Stimulated activated CD4-positive, alpha-beta T cell treated with anti-CD3 and anti-CD28 coated beads, Interleukin-4, amount 100 ng/mL, for 24 hours (primary cell): ENCODE data around the gene STXBP5L.
"Not testable (repeated sequence)": the region's sequence is repeated elsewhere in the genome, so short reads cannot be mapped to it uniquely, and the experiment has no call there.

Source experiments
- DNase-seq: peaks from one replicate; pipeline ENCODE4 v3.0.0-alpha.2; 2020

The STXBP5L gene

DNA sequence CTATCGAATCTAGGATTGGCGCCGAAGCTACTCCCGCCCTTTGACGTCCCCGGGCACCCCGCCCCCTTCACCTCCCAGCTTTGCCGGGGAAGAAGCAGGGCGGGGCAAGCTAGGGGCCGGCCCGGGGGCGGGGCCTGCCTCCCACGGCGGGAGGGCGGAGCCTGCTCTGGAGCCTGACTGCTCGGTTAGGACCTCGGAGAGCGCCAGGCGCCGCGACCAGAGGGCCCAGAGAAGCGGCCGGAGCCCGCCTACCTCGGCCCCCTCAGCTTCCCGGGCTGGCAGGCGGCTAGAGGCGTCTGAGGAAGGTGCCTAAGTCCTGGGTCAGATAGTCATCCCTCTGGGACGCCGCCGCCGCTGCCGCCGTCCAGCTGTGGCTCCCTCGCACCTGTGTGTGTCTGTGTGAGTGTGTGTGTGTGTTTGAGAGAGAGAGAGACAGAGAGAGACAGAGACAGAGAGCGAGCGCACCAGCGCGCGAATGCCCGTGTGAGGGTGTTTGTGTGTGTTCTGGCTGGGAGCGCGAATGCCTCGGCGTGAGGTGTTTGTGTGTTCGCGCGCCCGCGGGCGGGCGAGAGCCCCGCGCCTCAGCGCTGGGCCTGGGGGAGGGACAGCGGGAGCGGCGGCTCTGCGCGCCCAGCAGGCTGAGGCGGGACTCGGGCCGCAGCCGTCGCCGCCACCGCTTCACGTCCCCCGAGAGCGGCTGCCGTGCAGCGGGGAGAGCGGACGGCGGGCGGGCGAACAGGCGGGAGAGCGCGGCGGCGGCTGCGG is at the start of gene STXBP5L:
Gene STXBP5L, plus strand, starts transcription at position 176 of the 765 bp plus-strand sequence. CDS start 1,374 bp downstream, outside the sequence.
- DNase-seq = peak; percentile 36

DNA sequence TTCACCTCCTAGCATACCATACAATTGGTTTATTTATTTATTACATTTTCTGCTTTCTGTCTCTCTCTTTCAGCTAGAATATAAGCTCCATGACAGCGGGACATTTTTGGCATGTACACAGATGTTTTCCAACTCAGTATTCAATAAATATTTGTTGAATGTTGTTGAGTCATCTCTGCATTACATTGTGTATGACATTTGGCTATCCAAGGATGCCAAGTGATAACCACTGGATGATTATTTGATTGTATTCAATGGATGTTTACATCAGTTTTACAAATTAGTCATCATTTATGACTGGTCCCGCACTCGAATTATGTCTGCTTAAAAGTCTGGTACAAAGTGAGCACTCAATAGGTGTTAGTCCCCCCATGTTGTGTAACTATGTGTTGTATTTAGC is 49.5 kb upstream of the STXBP5L start:
- DNase-seq = no peak

DNA sequence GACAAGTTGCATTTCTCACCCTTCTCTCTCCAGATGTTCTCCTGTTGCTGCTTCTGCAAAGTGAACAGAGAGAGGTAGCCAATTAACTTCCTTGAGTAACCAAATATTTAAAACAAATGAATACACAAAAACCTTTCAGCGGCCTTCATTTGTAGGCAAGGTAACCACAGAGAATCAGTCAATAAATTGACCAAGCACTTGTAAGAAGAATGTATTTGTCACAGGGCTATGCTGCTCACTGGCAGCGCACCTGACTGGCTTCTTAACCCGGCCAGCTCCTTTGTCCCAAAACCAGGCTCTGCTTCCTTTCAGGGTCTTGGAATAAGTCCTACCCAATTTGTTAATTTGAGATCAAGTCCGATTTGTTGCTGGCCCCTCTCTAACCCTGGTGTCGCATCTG is 43.5 kb upstream of the STXBP5L start:
- DNase-seq = no peak

DNA sequence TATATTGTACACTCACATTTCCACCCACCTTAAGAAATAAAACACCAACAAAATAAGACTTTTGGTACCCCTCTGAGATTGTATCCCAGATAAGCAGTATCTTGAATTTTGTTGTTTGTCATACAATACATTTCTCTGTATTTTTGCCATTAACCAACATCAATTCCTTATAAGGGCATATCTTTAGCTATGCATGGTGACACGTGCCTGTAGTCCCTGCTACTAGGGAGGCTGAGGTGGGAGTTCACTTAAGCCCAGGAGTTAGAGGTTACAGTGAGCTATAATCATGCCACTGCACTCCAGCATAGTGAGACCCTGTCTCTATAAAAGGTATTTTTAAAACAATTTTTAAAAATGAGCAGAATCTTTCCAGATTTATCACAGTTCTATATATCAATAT is 32.5 kb upstream of the STXBP5L start:
- no peak for DNase-seq

DNA sequence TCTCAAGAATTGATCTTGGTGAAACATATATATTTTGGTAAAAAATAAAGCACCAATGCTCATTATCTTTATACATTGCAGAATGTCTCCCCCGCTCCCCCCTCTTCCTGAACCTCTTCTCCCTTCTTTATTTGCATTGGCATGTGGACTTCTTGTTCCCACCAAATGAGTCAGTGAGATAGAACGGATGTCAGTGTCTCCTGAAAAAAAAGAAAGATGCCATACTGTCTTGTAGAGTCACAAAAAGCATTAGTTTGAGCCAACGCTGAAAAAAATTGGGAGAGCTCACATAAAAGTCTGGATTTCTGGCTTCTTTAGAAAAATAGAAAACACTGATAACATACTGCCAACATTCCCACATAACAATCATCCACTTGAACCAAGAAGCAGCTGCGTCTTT is 32.0 kb upstream of the STXBP5L start:
- no peak for DNase-seq

DNA sequence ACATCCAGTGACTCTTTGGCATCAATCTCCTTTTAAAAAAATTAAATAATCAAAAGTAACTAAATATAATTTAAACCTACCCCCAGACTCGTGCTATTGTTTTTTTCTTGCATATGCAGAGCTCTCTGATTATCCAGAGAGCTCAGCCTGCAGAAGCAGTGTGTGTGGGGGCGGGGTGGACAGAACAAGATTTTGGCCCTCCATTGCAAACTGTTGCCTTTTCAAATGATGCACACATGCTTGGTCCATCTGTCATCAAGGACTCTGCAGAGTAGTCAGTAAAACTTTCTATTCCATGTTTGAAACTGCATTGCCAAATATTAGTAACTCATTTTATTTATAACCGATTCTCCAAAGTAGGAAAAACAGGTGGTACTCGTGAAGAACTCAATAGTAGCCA is 28.6 kb upstream of the STXBP5L start:
- DNase-seq = no peak

DNA sequence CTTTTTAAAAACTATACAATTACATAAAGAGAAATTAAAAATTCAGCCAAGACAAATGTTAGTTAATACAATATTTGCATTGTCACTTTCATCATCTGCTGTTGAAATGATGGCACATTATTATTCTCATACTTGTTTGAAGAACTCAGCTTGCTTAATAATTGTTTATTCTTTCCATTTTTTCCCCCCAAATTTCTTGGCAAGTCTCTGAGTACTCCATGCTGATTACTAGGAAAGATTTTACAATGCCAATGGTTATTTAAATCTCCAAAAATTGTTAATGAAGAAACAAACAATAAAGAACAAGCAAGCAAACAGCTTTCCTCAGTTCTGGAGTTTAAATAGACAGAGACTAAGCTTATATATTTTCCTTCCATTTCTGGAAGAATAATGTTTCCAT is 15.1 kb upstream of the STXBP5L start:
- no peak for DNase-seq

DNA sequence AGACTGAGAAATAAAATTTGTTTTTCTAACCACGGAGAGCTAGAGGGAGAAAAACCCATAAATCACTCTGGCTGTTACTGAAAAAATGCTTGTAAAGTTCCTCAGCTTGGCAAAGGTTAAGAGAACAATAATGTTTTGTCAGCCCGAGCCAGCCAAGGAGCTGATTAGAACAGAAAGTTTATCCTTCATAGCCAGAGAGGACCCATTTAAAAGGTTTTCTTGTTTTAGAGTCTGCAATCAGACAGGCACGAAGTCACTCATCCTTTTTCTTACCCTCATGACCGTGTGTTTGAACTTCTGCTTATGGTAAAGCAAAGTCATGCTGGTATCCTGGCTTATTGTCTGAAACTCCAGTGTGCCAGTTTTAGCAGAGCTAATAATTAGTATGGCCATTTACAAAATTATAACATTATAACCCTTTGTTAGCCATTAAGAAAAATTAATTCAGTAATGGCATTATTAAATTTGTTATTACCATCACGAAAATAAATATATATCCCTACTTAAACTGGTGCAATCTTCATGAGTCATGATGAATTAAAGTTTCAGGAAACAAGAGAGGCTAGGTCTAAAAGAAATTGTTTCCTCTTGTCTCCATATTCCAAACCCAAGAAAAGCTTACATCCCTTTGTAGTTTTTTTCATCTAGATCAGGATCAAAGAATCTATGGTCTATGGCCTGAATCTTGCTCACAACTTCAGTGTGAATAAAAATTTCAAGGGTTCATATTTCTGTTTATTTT is 13.5 kb upstream of the STXBP5L start:
- no peak for DNase-seq

DNA sequence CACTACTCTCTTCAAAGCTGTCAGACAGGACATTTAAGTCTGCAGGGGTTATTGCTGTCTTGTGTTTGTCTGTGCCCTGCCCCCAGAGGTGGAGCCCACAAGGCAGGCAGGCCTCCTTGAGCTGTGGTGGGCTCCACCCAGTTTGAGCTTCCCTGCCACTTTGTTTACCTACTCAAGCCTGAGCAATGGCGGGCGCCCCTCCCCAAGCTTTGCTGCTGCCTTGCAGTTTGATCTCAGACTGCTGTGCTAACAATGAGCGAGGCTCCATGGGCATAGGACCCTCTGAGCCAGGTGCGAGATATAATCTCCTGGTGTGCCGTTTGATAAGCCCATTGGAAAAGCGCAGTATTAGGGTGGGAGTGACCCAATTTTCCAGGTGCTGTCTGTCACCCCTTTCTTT is 6.3 kb upstream of the STXBP5L start:
- not testable (repeated sequence) for DNase-seq

DNA sequence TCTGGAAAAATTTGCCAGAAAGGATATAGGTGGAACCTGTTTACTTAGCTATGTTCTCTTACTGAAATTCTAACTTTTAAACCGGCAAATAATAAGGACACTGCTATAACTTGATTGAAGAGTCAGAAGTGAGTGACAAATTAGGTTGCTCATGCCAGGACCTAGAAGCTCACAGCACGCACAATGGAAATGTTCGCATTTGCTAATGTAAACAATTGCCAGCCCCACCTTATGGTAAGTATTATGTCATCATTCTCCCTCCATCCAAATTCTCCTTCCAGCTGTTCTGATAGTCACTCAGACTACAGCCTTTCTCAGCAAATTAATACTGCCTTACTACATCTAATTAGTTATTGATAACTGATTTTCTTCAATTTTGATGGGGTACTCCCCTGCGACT is 4.8 kb upstream of the STXBP5L start:
- DNase-seq = no peak

DNA sequence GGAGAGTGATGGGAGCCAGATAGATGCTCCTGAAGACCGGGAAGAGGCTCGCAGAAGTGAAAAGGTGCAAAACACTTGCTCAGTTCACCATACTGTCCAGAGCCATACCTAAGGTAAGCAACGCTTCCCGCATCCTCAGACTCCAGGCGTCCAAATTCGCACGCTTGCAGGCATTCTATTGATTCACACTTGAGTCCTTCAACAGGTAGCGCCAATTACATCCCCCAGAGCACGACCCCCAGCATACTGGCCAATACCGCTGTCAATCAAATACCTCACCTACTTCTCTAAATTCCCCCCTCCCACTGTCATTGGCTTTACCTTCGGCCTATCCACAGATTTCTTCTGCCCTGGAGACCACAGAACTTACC is 361 bp upstream of the STXBP5L start:
- no peak for DNase-seq

DNA sequence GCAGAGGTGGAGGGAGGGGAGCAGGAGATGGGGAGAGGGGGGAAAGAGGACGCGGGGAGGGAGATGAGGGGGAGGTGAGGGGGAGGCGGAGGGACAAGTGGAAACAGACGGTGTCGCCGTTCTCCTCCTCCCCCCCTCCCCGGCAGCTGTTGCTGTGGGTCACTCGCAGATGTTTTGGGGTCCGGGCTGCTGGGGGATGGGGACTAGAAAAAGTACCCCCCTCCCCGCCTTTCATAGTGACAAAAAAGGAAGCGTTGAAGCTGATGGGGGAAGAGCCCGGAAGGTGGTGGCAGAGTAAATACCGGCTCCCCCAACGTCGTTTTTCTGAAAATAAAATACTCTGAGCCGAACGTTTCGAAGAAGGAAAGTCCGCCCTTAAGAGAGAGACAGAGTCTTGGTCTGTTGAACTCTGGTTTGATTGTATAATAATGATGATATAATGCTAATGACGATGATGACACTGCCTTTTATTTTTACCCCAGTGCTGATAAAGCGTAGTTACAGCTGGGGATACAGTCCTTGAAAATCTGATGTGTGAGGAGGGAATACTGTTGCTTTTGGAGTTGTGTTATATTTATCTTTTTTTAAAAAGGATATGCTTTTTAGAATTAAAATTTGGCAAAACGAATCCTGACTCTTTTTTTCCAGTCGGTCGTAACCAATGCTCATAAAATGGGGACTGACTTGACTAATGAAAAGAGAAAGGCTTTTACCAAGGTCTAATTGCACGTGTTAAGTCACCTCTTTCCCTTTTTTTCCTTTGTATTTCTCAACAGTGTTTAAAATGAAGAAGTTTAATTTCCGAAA is 993 bp downstream of the STXBP5L start:
- DNase-seq = no peak

DNA sequence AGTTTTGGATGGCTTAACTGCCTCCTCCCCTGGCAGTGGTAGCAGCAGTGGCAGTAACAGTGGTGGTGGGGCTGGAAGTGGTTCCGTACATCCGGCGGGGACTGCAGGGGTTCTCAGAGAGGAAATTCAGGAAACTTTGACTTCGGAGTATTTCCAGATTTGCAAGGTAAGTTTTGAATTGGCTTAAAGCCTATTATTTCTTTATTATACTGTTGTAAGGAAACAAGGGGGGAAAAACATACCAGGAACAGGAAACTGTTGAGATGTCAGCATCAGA is 1.5 kb downstream of the STXBP5L start:
- DNase-seq = no peak

DNA sequence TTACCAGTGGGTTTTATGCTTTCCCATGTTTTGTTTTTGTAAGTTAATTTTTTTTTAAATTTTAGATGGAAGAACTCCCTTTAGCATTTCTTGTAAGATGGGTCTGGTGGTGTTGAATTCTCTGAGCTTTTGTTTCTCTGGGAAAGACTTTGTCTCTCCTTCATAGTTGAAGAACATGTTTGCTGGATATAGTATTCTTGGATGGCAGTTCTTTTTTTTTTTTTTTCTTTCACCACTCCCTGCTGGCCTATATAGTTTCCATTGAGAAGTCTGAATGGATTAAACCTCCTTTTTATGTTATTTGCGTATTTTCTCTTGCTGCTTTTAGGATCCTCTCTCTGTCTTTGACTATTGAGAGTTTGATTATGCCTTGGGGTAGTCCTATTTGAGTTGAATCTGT is 18.1 kb downstream of the STXBP5L start:
- no peak for DNase-seq

DNA sequence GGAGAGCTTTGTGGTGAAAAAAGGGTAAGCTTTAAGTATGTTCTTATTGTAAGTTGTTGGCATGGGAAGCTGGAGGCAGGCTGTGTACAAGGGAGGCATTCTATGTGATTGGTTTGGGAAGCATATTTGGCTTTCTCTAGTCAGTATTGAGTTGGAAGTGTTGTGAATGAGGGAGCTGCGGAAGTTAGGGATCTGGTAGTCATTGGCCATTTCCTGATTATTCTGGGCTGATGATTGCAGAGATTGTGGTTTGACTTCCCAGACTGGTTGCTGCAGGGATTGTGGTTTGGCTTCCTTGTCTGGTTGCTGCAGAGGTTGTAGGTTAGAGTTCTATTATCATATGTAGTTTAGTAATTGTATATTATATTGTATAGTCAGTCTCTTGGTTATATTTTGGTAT is 21.0 kb downstream of the STXBP5L start:
- no peak for DNase-seq

DNA sequence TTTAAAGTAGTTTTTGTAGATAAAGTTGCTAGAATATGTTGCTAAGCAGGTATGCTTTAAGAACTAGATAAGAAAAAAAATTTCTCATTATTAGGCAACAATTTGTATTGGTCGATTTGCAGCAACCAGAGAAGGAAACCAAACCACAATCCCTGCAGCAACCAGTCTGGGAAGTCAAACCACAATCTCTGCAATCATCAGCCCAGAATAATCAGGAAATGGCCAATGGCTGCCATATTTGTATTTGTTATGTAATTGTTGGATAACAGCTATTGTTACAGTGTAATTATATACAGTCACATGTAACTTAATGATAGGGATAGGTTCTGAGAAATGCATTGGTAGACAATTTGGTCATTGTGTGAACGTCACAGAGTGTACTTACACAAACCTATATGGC is 23.6 kb downstream of the STXBP5L start:
- DNase-seq = no peak

DNA sequence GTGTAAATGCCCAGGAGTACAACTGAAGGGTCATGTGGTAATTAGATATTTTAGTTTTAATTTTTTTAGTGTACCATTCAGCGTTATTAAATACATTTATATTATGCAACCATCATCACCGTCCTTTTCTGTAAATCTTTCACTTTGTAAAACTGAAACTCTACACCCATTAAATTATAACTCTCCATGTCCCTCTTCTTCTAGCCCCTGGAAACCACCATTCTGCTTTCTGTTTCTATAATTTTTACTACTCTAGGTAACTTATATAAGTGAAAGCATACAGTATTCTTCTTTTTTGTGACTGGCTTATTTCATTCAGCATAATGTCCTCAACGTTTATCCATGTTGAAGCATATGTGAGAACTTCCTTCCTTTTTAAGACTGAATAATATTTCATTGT is 48.1 kb downstream of the STXBP5L start:
- DNase-seq = no peak

DNA sequence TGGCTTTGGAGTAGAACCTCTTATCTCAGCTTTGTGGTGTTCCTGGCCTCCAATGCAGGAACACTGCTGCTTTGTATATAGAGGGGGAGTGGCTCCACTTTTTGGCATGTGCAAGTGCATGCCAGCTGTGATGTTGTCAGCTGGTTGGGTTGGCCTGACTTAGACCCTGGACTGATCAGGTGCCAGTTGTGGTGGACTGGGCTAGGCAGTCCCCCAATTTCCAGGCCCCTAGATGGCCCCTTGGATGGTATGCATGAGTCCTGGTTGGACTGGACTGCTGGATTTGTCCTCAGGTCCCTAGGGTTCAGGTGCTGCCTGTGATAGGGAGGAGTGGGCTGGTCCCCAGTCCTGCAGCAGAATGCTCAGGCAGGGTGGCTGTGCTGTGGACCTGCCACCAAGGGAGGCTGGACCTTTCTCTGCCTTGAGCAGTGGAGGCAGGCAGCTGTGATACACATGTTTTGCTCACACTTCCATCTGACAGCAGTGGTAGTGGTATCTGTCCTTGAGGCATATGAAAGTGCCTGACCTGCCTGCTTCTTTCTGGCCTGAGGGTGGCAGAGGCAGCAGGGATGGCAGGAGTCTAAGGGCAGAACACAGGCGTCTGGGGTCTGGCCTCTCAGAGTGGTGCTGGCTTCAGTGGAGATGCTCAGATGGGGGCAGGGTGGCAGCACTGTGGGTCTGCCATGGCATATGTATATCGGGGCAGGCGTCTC is 74.8 kb downstream of the STXBP5L start:
- DNase-seq = no peak

DNA sequence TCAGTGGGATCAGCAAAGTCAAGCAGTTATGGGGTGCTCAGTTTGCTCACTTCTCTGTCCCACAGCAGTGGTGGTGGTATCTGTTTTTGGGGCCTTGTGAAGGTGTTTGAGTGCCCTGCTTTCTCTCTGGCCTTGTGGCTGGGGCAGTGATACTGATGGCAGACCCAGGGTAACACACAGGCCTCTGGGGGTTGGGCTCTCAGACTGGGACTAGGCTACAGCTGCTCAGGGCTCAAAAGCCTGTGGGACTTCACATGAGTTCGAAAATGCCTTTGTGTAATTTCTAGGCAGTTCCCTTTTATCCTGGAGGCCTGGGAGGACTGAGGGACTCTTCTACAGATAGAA is 75.3 kb downstream of the STXBP5L start:
- no peak for DNase-seq

DNA sequence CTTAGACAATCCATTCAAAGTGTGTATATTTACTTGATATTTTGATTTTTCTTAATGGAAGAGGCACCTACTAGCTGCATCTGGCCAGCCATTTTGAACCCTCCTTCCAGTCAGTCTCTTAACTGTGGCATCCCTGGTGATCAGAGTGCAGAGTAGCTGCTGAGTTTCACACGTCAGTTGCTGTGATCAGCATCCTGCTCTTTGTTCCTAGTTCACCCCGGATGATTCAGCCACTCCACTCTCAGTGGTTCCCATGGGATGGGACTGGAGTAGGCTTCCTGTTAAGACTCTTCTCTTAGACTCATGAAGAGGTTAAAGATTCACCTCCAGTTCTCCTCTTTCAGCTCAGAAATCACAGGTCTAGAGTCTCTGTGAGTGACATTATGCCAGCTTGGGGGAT is 75.8 kb downstream of the STXBP5L start:
- DNase-seq = no peak

DNA sequence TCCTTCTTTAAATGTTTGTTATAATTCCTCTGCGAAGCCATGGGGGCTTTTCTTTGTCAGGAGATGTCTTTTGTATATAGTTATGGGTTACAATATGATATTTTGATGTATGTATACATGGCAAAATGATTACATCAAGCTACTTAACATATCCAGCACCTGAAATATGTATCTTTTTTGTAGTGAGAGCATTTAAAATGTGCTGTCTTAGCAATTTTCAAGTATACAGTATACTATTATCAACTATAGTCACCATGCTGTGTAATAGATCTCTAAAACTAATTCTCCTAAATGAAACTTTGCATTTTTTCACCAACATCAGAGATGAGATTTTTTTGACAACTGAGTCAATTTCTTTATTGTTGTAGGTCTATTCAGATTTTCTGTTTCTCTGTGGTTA is 77.2 kb downstream of the STXBP5L start:
- DNase-seq = no peak

DNA sequence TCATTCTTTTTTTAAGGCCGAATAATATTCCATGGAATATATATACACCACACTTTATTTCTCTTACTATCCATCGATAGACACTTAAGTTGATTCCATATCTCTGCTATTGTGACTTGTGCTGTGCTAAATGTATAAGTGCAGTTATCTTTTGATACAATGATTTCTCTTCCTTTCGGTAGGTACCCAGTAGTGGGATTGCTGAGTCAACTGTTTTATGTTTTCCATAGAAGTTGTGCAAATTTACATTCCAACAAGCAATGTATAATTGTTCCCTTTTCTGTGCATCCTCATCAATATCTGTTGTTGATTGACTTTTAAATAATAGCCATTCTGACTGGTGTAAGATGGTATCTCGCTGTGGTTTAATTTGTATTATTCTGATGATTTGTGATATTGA is 81.0 kb downstream of the STXBP5L start:
- DNase-seq = no peak

DNA sequence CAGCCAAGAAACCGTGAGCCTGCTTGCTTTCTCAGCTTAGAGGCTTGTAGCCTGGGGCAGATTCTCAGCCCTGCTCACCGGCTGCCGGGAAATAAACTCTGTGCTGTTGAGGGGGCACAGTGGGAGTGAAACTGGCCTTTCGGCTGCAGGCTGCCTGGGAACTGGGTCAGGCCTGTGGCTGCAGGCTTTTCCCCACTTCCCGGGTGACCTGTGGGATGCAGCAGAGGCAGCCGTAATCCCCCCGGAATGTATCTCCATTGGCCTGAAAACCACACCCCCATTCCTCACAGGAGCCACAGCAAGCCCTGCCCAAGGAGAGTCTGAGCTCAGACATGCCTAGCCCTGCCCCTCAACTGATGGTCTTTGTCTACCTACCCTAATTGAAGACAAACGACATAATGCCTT is 110.9 kb downstream of the STXBP5L start:
- no peak for DNase-seq

DNA sequence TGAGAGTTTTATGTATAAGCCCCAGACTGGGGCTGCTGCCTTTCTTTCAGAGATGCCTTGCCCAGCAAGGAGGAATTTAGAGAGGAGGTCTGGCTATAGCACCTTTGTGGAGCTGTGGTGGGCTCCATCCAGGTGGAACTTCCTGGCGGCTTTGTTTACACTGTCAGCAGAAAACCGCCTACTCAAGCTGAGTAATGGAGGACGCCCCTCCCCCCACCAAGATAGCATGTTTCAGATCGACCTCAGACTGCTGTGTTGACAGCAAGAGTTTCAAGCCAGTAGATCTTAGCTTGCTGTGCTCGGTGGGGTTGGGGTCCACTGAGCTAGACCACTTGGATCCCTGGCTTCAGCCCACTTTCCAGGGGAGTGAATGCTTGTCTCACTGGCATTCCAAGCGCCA is 155.6 kb downstream of the STXBP5L start:
- no peak for DNase-seq
